HEK293 (cell line): Measurements from ENCODE around the gene WRAP53.
A peak's percentile ranks its signal among the peaks of the same experiment; 100 is the strongest.

Experiments used
- CTCF ChIA-PET: fragments of 350-600 bp; formaldehyde crosslinking; extraction: SDS; loops from one replicate; lab custom pipeline; 2021; ENCODE audit warnings: antibody characterized with exemption; lab: Yijun Ruan, JAX
- POLR2A ChIA-PET: fragments of 300-600 bp; formaldehyde crosslinking; extraction: SDS; loops from one replicate; lab custom pipeline; 2020; ENCODE audit warnings: antibody characterized with exemption, inconsistent platforms; lab: Yijun Ruan, JAX
- H3K27ac ChIP-seq: fragments of 200-500 bp; sonication (Bioruptor generic); 2 replicates; pipeline ENCODE4 v1.5.1; 2014; ENCODE audit warnings: low read depth, low read length, control low read depth, inconsistent platforms; ENCODE audit errors: extremely low read depth
- H3K36me3 ChIP-seq, 2 experiments: fragments of 200-500 bp in 1 of 2; sonication (Bioruptor generic) in 1 of 2; 1 replicate in 1 of 2; 2 replicates in 1 of 2; pipeline ENCODE4 v1.5.1; 2014 to 2017; ENCODE audit warnings: inconsistent platforms in 2 of 2, low read length in 2 of 2; ENCODE audit not compliant: control insufficient read depth in 2 of 2, insufficient read depth in 1 of 2
- H3K4me1 ChIP-seq: fragments of 200-500 bp; sonication (Bioruptor generic); 2 replicates; pipeline ENCODE4 v1.5.1; 2014; ENCODE audit warnings: mild to moderate bottlenecking, low read length, inconsistent platforms; ENCODE audit not compliant: control insufficient read depth, insufficient read depth
- H3K4me3 ChIP-seq: 2 replicates; pipeline ENCODE4 v1.5.1; 2011; ENCODE audit warnings: low read depth, mild to moderate bottlenecking, control low read depth, low read length, moderate library complexity
- H3K9me3 ChIP-seq: fragments of 200-500 bp; sonication (Bioruptor generic); 2 replicates; pipeline ENCODE4 v1.5.1; 2014; ENCODE audit warnings: low read depth, low read length, inconsistent platforms; ENCODE audit not compliant: control insufficient read depth, insufficient read depth
- EGR2 ChIP-seq: fragments of 450-650 bp; formaldehyde crosslinking; IDR thresholded peaks from 2 replicates; pipeline ENCODE4 v1.5.1; 2016; ENCODE audit warnings: low read depth, missing biosample characterization, missing genetic modification characterization
- HOXA7 ChIP-seq: sonication (generic); formaldehyde crosslinking; IDR thresholded peaks from 2 replicates; pipeline ENCODE4 v1.8.1; 2022; ENCODE audit warnings: missing genetic modification reagents, borderline replicate concordance
- HOXC10 ChIP-seq: sonication (generic); formaldehyde crosslinking; IDR thresholded peaks from 2 replicates; pipeline ENCODE4 v1.8.1; 2023; ENCODE audit warnings: mild to moderate bottlenecking, missing genetic modification reagents
- MYNN ChIP-seq: fragments of 450-650 bp; formaldehyde crosslinking; IDR thresholded peaks from 2 replicates; pipeline ENCODE4 v1.5.1; 2016; ENCODE audit warnings: missing biosample characterization, missing genetic modification characterization, borderline replicate concordance
- ZFHX2 ChIP-seq: fragments of 450-650 bp; formaldehyde crosslinking; conservative IDR thresholded peaks from 2 replicates; pipeline ENCODE4 v1.5.1; 2016; ENCODE audit warnings: missing biosample characterization, missing genetic modification characterization
- ZFP3 ChIP-seq: fragments of 450-650 bp; formaldehyde crosslinking; IDR thresholded peaks from 2 replicates; pipeline ENCODE4 v1.5.1; 2016; ENCODE audit warnings: low read depth, missing biosample characterization, missing genetic modification characterization
- ZNF184 ChIP-seq: fragments of 450-650 bp; IDR thresholded peaks from 2 replicates; pipeline ENCODE4 v1.5.1; 2018; ENCODE audit warnings: missing biosample characterization, mild to moderate bottlenecking, missing genetic modification characterization
- ZNF366 ChIP-seq: fragments of 450-650 bp; formaldehyde crosslinking; conservative IDR thresholded peaks from 2 replicates; pipeline ENCODE4 v1.5.1; 2016; ENCODE audit warnings: missing biosample characterization, missing genetic modification characterization
- ZNF433 ChIP-seq: fragments of 450-650 bp; formaldehyde crosslinking; IDR thresholded peaks from 2 replicates; pipeline ENCODE4 v1.5.1; 2016; ENCODE audit warnings: missing biosample characterization, missing genetic modification characterization, low read depth
- ZNF560 ChIP-seq: fragments of 450-650 bp; formaldehyde crosslinking; IDR thresholded peaks from 2 replicates; pipeline ENCODE4 v1.5.1; 2017; ENCODE audit warnings: missing biosample characterization, missing genetic modification characterization, borderline replicate concordance
- ZNF571 ChIP-seq: fragments of 450-650 bp; formaldehyde crosslinking; IDR thresholded peaks from 2 replicates; pipeline ENCODE4 v1.5.0; 2017; ENCODE audit warnings: missing biosample characterization, missing genetic modification characterization
- ZNF654 ChIP-seq: fragments of 450-650 bp; formaldehyde crosslinking; IDR thresholded peaks from 2 replicates; pipeline ENCODE4 v1.5.1; 2016; ENCODE audit warnings: low read depth, missing biosample characterization, missing genetic modification characterization
- ZNF664 ChIP-seq: fragments of 450-650 bp; formaldehyde crosslinking; IDR thresholded peaks from 2 replicates; pipeline ENCODE4 v1.5.1; 2016; ENCODE audit warnings: missing biosample characterization, missing genetic modification characterization
- ZNF677 ChIP-seq: fragments of 450-650 bp; IDR thresholded peaks from 2 replicates; pipeline ENCODE4 v1.5.0; 2018; ENCODE audit warnings: missing biosample characterization, mild to moderate bottlenecking, missing genetic modification characterization, moderate library complexity
- ZNF768 ChIP-seq: fragments of 450-650 bp; formaldehyde crosslinking; IDR thresholded peaks from 2 replicates; pipeline ENCODE4 v1.5.1; 2018; ENCODE audit warnings: missing biosample characterization, mild to moderate bottlenecking, missing genetic modification characterization
- ZNF791 ChIP-seq: fragments of 450-650 bp; formaldehyde crosslinking; IDR thresholded peaks from 2 replicates; pipeline ENCODE4 v1.5.1; 2016; ENCODE audit warnings: missing biosample characterization, missing genetic modification characterization
- TF ChIP-seq, protein P1 (sequence below): fragments of 450-650 bp; formaldehyde crosslinking; IDR thresholded peaks from 2 replicates; pipeline ENCODE4 v1.5.1; 2016; ENCODE audit warnings: missing biosample characterization, missing genetic modification characterization
- TF ChIP-seq, protein P2 (sequence below): fragments of 450-650 bp; formaldehyde crosslinking; IDR thresholded peaks from 2 replicates; pipeline ENCODE4 v1.5.1; 2016; ENCODE audit warnings: missing biosample characterization, missing genetic modification characterization, borderline replicate concordance
- TF ChIP-seq, protein P3 (sequence below): fragments of 450-650 bp; formaldehyde crosslinking; IDR thresholded peaks from 2 replicates; pipeline ENCODE4 v1.5.1; 2016; ENCODE audit warnings: missing biosample characterization, missing genetic modification characterization, borderline replicate concordance

Gene WRAP53

DNA sequence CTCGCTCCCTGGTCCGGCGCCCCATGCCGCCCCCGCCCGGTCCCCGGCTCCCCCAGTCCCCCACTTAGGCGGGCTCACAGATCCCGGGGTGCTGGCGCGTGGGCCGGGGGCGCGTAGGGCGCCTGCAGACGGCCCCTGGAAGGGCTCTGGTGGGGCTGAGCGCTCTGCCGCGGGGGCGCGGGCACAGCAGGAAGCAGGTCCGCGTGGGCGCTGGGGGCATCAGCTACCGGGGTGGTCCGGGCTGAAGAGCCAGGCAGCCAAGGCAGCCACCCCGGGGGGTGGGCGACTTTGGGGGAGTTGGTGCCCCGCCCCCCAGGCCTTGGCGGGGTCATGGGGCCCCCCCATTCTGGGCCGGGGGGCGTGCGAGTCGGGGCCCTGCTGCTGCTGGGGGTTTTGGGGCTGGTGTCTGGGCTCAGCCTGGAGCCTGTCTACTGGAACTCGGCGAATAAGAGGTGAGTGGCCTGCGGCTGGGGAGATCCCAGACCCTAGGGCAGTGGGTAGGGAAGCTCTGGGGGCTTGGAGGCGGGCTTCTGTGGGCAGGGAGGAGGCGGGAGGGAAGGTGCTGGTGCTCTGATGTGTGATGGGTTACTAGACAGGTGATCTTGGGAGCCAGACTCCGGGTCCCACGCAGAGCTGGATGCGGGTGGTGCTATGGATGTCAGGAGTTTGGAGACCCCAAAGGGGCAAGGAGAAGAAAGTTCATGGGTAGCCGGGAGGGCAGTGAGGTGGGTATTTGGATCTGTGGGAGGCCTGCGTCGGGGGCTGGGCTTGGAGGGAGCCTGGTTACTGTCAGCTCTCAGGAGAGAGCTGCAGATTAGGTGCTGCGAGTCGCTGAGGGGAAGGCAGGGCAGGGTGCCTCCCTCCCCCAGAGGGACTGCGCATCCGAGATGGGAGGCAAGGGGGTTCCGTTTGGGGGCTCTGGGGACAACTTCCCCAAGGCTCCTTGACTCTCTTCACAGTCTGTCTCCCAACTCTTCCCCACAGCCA lies 17.3 kb downstream of the WRAP53 start (continued):
- TF ChIP-seq, protein P1, sequence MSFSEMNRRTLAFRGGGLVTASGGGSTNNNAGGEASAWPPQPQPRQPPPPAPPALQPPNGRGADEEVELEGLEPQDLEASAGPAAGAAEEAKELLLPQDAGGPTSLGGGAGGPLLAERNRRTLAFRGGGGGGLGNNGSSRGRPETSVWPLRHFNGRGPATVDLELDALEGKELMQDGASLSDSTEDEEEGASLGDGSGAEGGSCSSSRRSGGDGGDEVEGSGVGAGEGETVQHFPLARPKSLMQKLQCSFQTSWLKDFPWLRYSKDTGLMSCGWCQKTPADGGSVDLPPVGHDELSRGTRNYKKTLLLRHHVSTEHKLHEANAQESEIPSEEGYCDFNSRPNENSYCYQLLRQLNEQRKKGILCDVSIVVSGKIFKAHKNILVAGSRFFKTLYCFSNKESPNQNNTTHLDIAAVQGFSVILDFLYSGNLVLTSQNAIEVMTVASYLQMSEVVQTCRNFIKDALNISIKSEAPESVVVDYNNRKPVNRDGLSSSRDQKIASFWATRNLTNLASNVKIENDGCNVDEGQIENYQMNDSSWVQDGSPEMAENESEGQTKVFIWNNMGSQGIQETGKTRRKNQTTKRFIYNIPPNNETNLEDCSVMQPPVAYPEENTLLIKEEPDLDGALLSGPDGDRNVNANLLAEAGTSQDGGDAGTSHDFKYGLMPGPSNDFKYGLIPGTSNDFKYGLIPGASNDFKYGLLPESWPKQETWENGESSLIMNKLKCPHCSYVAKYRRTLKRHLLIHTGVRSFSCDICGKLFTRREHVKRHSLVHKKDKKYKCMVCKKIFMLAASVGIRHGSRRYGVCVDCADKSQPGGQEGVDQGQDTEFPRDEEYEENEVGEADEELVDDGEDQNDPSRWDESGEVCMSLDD, result peak; percentile 97
- TF ChIP-seq ZFHX2 (tag by site-specific recombination), result peak; percentile 92

DNA sequence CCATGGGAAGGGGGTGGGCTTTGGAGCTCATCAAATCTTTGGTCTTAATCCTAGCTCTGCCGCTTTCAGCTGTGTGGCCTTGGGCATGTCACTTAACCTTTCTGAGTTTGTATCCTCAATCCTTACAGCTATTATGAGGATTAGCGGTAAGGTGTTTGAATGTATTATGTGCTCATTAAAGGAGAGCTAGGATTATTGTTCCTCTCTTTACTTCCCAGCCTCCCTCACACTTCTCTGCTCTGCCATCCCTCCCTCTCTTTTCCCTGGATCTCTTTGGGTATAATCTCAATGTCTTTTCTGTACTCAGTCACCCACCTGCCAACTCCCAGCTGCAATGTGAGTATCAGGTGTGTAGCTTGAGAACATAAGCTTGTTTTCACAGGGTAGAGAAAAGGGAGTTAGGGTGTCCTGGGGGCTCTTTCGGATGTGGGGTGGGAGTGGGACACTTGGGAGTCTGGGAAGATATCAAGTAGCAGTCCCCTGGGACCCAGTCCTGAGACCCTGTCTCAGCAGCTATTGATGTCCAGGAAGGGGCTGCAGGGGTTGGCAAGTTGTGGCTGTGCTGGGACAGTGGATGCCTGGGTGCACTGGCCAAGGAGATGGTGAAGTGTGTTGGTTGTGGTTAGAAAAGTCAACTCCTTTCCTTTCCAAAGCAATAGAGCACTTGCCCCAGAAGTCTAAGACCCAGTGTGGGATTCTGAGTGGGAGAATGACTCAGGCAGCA lies 18.5 kb downstream of the WRAP53 start:
- ChIA-PET POLR2A (interaction anchor here (0.5 to 7.9 kb wide), 6 partner anchors 7 to 382 kb away, joined by 3 to 111 read pairs (median 8); partner anchors contain the start of genes ATP1B2, TP53 and WRAP53), CTCF (interaction anchor here (0.5 to 7.3 kb wide), 8 partner anchors 9 to 353 kb away, joined by 3 to 49 read pairs (median 4); partner anchors contain the start of genes DNAH2, TP53 and WRAP53)
- TF ChIP-seq, protein P2, sequence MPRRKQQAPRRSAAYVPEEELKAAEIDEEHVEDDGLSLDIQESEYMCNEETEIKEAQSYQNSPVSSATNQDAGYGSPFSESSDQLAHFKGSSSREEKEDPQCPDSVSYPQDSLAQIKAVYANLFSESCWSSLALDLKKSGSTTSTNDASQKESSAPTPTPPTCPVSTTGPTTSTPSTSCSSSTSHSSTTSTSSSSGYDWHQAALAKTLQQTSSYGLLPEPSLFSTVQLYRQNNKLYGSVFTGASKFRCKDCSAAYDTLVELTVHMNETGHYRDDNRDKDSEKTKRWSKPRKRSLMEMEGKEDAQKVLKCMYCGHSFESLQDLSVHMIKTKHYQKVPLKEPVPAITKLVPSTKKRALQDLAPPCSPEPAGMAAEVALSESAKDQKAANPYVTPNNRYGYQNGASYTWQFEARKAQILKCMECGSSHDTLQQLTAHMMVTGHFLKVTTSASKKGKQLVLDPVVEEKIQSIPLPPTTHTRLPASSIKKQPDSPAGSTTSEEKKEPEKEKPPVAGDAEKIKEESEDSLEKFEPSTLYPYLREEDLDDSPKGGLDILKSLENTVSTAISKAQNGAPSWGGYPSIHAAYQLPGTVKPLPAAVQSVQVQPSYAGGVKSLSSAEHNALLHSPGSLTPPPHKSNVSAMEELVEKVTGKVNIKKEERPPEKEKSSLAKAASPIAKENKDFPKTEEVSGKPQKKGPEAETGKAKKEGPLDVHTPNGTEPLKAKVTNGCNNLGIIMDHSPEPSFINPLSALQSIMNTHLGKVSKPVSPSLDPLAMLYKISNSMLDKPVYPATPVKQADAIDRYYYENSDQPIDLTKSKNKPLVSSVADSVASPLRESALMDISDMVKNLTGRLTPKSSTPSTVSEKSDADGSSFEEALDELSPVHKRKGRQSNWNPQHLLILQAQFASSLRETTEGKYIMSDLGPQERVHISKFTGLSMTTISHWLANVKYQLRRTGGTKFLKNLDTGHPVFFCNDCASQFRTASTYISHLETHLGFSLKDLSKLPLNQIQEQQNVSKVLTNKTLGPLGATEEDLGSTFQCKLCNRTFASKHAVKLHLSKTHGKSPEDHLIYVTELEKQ (tag by site-specific recombination), result no peak
- TF ChIP-seq, protein P3, sequence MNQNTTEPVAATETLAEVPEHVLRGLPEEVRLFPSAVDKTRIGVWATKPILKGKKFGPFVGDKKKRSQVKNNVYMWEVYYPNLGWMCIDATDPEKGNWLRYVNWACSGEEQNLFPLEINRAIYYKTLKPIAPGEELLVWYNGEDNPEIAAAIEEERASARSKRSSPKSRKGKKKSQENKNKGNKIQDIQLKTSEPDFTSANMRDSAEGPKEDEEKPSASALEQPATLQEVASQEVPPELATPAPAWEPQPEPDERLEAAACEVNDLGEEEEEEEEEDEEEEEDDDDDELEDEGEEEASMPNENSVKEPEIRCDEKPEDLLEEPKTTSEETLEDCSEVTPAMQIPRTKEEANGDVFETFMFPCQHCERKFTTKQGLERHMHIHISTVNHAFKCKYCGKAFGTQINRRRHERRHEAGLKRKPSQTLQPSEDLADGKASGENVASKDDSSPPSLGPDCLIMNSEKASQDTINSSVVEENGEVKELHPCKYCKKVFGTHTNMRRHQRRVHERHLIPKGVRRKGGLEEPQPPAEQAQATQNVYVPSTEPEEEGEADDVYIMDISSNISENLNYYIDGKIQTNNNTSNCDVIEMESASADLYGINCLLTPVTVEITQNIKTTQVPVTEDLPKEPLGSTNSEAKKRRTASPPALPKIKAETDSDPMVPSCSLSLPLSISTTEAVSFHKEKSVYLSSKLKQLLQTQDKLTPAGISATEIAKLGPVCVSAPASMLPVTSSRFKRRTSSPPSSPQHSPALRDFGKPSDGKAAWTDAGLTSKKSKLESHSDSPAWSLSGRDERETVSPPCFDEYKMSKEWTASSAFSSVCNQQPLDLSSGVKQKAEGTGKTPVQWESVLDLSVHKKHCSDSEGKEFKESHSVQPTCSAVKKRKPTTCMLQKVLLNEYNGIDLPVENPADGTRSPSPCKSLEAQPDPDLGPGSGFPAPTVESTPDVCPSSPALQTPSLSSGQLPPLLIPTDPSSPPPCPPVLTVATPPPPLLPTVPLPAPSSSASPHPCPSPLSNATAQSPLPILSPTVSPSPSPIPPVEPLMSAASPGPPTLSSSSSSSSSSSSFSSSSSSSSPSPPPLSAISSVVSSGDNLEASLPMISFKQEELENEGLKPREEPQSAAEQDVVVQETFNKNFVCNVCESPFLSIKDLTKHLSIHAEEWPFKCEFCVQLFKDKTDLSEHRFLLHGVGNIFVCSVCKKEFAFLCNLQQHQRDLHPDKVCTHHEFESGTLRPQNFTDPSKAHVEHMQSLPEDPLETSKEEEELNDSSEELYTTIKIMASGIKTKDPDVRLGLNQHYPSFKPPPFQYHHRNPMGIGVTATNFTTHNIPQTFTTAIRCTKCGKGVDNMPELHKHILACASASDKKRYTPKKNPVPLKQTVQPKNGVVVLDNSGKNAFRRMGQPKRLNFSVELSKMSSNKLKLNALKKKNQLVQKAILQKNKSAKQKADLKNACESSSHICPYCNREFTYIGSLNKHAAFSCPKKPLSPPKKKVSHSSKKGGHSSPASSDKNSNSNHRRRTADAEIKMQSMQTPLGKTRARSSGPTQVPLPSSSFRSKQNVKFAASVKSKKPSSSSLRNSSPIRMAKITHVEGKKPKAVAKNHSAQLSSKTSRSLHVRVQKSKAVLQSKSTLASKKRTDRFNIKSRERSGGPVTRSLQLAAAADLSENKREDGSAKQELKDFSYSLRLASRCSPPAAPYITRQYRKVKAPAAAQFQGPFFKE, result no peak
- TF ChIP-seq ZNF654 (no peak), ZNF768 (tag by site-specific recombination) (0 out of 2 replicates have a peak, but pooled peaks have one; percentile 70), ZNF366 (tag by site-specific recombination) (0 out of 2 replicates have a peak, but pooled peaks have one; percentile 10), ZNF184 (tag by site-specific recombination) (no peak), HOXC10 (no peak), ZNF571 (tag by site-specific recombination) (no peak), EGR2 (tag by site-specific recombination) (peak; percentile 21; the same call in 1 of the 2 replicates), ZNF560 (tag by site-specific recombination) (no peak), ZNF433 (tag by site-specific recombination) (no peak), ZNF664 (tag by site-specific recombination) (peak; percentile 94), ZNF677 (no peak), ZNF791 (tag by site-specific recombination) (no peak), ZFP3 (no peak), MYNN (tag by site-specific recombination) (no peak), HOXA7 (CRISPR knock-in tag) (no peak)

More for the DNA sequence above, 18.5 kb downstream of the WRAP53 start:
- Histone ChIP-seq H3K27ac (no peak overlapping the region), H3K4me1 (peaks cover 14% of the 10 kb centered on the region; the same call in 1 of the 2 replicates), H3K36me3 (peaks cover 0 to 14% of the 10 kb centered on the region in 2 experiments; a peak in 1 of 3 replicates), H3K9me3 (no peaks in the 10 kb centered on the region), H3K4me3 (no peak overlapping the region)
